Hematopoietic multipotent progenitor cell treated with erythropoietin and hydrocortisone succinate and interleukin-3 and kit ligand, for 8 days (in vitro differentiated cells): Measurements from ENCODE around the gene SCRN1.
"Not testable (repeated sequence)": the region's sequence is repeated elsewhere in the genome, so short reads cannot be mapped to it uniquely, and the experiment has no call there.

Experiments used
- DNase-seq: peaks from one replicate; pipeline ENCODE4 v3.0.0-alpha.2; 2015

Gene SCRN1

GRCh38 chr7:29965030-29965429 is 24.6 kb downstream of the SCRN1 start:
- no peak for DNase-seq

GRCh38 chr7:29962035-29962434 is 27.6 kb downstream of the SCRN1 start:
- no peak for DNase-seq

GRCh38 chr7:29961611-29962010 is 28.0 kb downstream of the SCRN1 start:
- not testable (repeated sequence) for DNase-seq

GRCh38 chr7:29958667-29959358 is 30.8 kb downstream of the SCRN1 start:
- DNase-seq: no peak

GRCh38 chr7:29957521-29958310 is 31.9 kb downstream of the SCRN1 start:
- DNase-seq: no peak

GRCh38 chr7:29956487-29956836 is 33.1 kb downstream of the SCRN1 start:
- no peak for DNase-seq

- DNase-seq: peak; percentile 9
Observed at GRCh38 chr7:29955799-29956486, 33.7 kb downstream of the SCRN1 start.

- no peak for DNase-seq
Observed at GRCh38 chr7:29955075-29955792, 34.4 kb downstream of the SCRN1 start.

- no peak for DNase-seq
Observed at GRCh38 chr7:29953726-29954347, 35.8 kb downstream of the SCRN1 start.

- DNase-seq: no peak
Observed at GRCh38 chr7:29951206-29951605, 38.4 kb downstream of the SCRN1 start.

- no peak for DNase-seq
Observed at GRCh38 chr7:29950480-29950879, 39.1 kb downstream of the SCRN1 start.

GRCh38 chr7:29948587-29948986 is 41.0 kb downstream of the SCRN1 start:
- no peak for DNase-seq

- peak; percentile 49 for DNase-seq
Observed at GRCh38 chr7:29946428-29947186, 43.0 kb downstream of the SCRN1 start.

GRCh38 chr7:29945259-29945809 is 44.3 kb downstream of the SCRN1 start:
- no peak for DNase-seq

GRCh38 chr7:29940199-29940598 is 49.4 kb downstream of the SCRN1 start:
- no peak for DNase-seq

GRCh38 chr7:29937132-29937531 is 52.5 kb downstream of the SCRN1 start:
- no peak for DNase-seq

- DNase-seq: no peak
Observed at GRCh38 chr7:29935111-29935510, 54.5 kb downstream of the SCRN1 start.

GRCh38 chr7:29929018-29929807 is 60.4 kb downstream of the SCRN1 start:
- DNase-seq: no peak

- DNase-seq: no peak
Observed at GRCh38 chr7:29926741-29927140, 62.9 kb downstream of the SCRN1 start.

- DNase-seq: no peak
Observed at GRCh38 chr7:29926216-29926615, 63.4 kb downstream of the SCRN1 start.

- DNase-seq: no peak
Observed at GRCh38 chr7:29924684-29925083, 64.9 kb downstream of the SCRN1 start.
